Peyer's patch (tissue), 4 donors: ENCODE data around the gene CDC20. TPM values are rescaled to one million over a fixed set of nuclear protein-coding genes. Genes with fewer than 3 reads are reported as not detected.

Experiments used
- DNase-seq, 3 donors: peaks; one replicate each; pipeline ENCODE4 v3.0.0-alpha.2; 2017 to 2019
- H3K27ac ChIP-seq, 4 donors: fragments of 200-600 bp; sonication (generic); one replicate each; pipeline ENCODE4 v1.5.1; 2016 to 2019
- H3K27me3 ChIP-seq, 2 donors: fragments of 200-600 bp; sonication (generic); one replicate each; pipeline ENCODE4 v1.5.1; 2019
- H3K36me3 ChIP-seq, 3 donors: fragments of 200-600 bp; sonication (generic); one replicate each; pipeline ENCODE4 v1.5.1; 2016 to 2019
- H3K4me1 ChIP-seq, 4 donors: fragments of 200-600 bp; sonication (generic); one replicate each; pipeline ENCODE4 v1.5.1; 2016 to 2019
- H3K4me3 ChIP-seq, 4 donors: fragments of 200-600 bp; sonication (generic); 1 replicate in 3 of 4; 2 replicates in 1 of 4; pipeline ENCODE4 v1.5.1; 2016 to 2019; ENCODE audit warnings: mild to moderate bottlenecking in 1 of 4
- H3K9me3 ChIP-seq, 4 donors: fragments of 200-600 bp; sonication (generic); one replicate each; pipeline ENCODE4 v1.5.1; 2016 to 2019; ENCODE audit warnings: mild to moderate bottlenecking in 1 of 4
- POLR2A ChIP-seq, 2 donors: fragments of 450-650 bp; IDR thresholded peaks; one replicate each; pipeline ENCODE4 v1.5.1; 2017; ENCODE audit warnings: antibody characterized with exemption in 2 of 2, mild to moderate bottlenecking in 2 of 2, moderate library complexity in 2 of 2
- total RNA-seq, 4 donors: library from RNA; depleted of rRNA; stranded (reverse); fragments of >200 nt; gene quantifications; one replicate each; pipeline ENCODE4 v1.1.0, GENCODE V29; 2016
- TF ChIP-seq, protein P1 (sequence below), 6 experiments: fragments of 450-650 bp in 4 of 6; fragments of 200-600 bp in 2 of 6; sonication (generic) in 1 of 6; IDR thresholded peaks; one replicate each; pipeline ENCODE4 v1.5.1; 2017 to 2019; ENCODE audit warnings: antibody characterized with exemption in 6 of 6, mild to moderate bottlenecking in 3 of 6, moderate library complexity in 1 of 6

CDC20 gene
- total RNA-seq, 4 donors from 2014 or later: 3.4 to 14.9 (median 6.3) TPM

DNA sequence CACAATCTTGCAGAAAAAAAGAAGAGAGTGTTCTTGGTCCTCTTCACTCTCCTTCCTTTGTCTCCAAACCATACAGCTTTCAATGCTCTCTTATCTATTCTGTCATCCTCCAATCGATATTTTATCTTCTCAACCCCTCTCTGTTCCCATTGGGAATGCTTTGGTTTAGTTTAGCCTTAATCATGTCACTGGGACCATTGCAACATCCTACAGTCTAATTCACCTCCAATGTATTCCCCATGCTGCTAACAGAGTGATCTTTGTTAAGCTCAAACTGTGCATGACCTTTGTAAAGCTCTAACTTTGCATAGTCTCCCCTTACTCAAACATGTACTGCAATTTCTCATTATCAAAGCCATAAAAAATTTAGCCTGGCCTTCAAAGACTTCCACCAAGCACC is 18.2 kb upstream of the CDC20 start:
- H3K27me3 ChIP-seq: no peaks in the 10 kb centered on the region
- no peak overlapping the region for H3K27ac ChIP-seq
- peaks cover 0 to 15% (median 1%) of the 10 kb centered on the region in 4 donors for H3K4me1 ChIP-seq
- no peak for TF ChIP-seq POLR2A (IDR thresholded peaks at IDR 0.05)
- TF ChIP-seq, protein P1, sequence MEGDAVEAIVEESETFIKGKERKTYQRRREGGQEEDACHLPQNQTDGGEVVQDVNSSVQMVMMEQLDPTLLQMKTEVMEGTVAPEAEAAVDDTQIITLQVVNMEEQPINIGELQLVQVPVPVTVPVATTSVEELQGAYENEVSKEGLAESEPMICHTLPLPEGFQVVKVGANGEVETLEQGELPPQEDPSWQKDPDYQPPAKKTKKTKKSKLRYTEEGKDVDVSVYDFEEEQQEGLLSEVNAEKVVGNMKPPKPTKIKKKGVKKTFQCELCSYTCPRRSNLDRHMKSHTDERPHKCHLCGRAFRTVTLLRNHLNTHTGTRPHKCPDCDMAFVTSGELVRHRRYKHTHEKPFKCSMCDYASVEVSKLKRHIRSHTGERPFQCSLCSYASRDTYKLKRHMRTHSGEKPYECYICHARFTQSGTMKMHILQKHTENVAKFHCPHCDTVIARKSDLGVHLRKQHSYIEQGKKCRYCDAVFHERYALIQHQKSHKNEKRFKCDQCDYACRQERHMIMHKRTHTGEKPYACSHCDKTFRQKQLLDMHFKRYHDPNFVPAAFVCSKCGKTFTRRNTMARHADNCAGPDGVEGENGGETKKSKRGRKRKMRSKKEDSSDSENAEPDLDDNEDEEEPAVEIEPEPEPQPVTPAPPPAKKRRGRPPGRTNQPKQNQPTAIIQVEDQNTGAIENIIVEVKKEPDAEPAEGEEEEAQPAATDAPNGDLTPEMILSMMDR (IDR thresholded peaks at IDR 0.05): no peak
- no peaks in the 10 kb centered on the region for H3K36me3 ChIP-seq
- DNase-seq: no peak
- H3K4me3 ChIP-seq: no peak overlapping the region
- H3K9me3 ChIP-seq: no peaks in the 10 kb centered on the region

DNA sequence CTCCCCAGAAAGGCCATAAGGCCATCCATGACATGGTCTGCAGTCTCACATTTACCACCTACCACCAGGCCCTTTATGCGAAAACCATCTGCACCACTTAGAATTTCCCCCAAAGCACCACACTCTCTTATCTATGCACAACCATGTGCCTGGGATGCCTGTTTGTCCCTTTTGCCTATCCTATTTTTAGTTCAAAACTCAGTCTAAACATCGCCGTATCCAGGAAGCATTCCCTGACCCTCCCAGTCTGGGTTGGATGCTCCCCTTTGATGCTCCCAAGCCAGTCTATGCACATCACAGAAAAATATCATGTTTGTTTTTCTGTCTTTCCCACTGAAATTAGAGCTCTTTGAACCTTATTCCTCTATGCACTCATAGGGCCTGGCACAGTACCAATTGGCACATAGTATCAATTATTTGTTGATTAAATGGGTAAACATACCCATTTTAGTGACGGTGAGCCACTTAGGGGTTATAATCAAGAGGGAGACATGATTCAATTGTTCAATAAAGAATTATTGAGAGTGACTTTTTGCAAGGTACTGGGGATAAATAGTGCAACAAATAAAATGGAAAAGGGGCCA is 14.4 kb upstream of the CDC20 start:
- no peaks in the 10 kb centered on the region for H3K9me3 ChIP-seq
- peaks cover 0 to 24% (median 2%) of the 10 kb centered on the region in 4 donors for H3K4me1 ChIP-seq
- H3K27ac ChIP-seq: peak overlapping the region in 2 of 4 donors; percentile 58 to 82
- TF ChIP-seq, protein P1 (IDR thresholded peaks at IDR 0.05): no peak
- no peak for TF ChIP-seq POLR2A (IDR thresholded peaks at IDR 0.05)
- no peak for DNase-seq
- H3K4me3 ChIP-seq: no peak overlapping the region
- H3K27me3 ChIP-seq: no peaks in the 10 kb centered on the region
- no peaks in the 10 kb centered on the region for H3K36me3 ChIP-seq

DNA sequence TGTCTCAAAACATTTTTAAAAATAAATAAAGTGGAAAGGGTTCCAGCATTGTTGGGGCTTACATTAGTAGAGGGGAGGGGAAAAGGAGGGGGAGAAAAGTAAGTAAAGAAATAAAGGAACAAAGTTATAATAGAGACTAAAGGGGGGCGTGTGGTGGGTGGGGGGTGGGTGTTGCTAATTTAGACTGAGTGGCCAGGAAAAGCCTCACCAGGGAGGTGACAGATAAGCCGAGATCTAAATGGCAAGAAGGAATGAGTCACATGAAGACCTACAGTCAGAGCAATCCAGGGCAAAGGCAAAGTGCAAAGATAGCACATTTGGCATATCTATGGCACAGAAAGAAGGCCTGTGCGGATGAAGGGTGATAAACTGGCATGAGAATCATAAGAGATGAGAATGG is 13.7 kb upstream of the CDC20 start:
- Histone ChIP-seq H3K9me3 (no peaks in the 10 kb centered on the region), H3K4me1 (peaks cover 0 to 24% (median 2%) of the 10 kb centered on the region in 4 donors), H3K4me3 (no peak overlapping the region), H3K27me3 (no peaks in the 10 kb centered on the region), H3K36me3 (no peaks in the 10 kb centered on the region), H3K27ac (peak overlapping the region in 2 of 4 donors; percentile 58 to 82)
- TF ChIP-seq, protein P1 (IDR thresholded peaks at IDR 0.05): no peak
- no peak for TF ChIP-seq POLR2A (IDR thresholded peaks at IDR 0.05)
- DNase-seq: peak in 1 of 3 donors; percentile 73

DNA sequence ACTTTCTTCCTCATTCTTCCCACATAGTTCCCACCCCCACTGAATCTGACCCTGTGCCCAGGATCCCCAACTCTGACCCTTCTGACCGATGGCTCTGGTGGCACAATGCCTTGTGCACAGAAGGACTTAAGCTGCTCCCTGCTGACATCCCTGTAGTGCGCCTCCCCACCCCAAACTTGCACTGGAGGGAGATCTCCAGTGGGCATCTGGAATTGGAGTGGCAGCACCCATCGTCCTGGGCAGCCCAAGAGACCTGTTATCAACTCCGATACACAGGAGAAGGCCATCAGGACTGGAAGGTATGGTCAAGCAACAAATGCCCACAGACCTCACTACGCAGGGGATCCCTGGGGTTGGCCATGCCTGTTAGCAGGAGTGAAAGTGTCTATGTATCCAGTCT is 12.1 kb upstream of the CDC20 start:
- DNase-seq: no peak
- no peaks in the 10 kb centered on the region for H3K36me3 ChIP-seq
- H3K27ac ChIP-seq: no peak overlapping the region
- no peak for TF ChIP-seq POLR2A (IDR thresholded peaks at IDR 0.05)
- TF ChIP-seq, protein P1 (IDR thresholded peaks at IDR 0.05): no peak
- peaks cover 0 to 24% (median 2%) of the 10 kb centered on the region in 4 donors for H3K4me1 ChIP-seq
- H3K4me3 ChIP-seq: no peak overlapping the region
- H3K9me3 ChIP-seq: no peaks in the 10 kb centered on the region
- H3K27me3 ChIP-seq: no peaks in the 10 kb centered on the region

DNA sequence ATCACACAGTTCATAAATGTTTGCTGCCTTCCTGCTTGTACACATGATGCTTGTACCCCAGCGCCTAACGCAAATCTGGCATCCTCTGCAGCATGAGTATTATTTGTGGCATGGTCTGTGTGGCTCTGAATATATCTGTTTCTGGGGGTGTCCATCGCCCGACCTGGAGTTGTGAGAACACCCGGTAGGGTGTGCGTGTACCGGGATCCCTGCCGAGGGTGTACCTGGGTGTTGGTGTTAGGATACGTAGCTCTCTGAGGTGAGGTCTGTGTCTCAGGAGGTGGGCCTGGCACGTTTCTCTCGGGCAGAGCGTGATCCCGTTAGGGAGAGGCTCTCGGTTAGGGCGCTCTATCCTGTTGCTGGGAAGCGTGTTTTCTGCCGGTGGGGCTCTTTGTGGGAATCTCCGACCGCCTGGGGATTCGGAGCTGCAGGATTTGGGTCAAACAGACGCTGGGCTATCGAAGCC is 10.4 kb upstream of the CDC20 start:
- Histone ChIP-seq H3K9me3 (no peaks in the 10 kb centered on the region), H3K36me3 (no peaks in the 10 kb centered on the region), H3K4me3 (peak overlapping the region; percentile 42 to 58 (median 50)), H3K27me3 (no peaks in the 10 kb centered on the region), H3K27ac (peak overlapping the region; percentile 76 to 95 (median 91)), H3K4me1 (peaks cover 0 to 24% (median 2%) of the 10 kb centered on the region in 4 donors)
- peak in 1 of 3 donors; percentile 52 for DNase-seq
- TF ChIP-seq, protein P1 (IDR thresholded peaks at IDR 0.05): no peak
- no peak for TF ChIP-seq POLR2A (IDR thresholded peaks at IDR 0.05)
